ENCODE data around the gene RNASE4. TPM values are rescaled to one million over a fixed set of nuclear protein-coding genes. Genes with fewer than 3 reads are reported as not detected.

RNASE4 gene
- total RNA-seq, 1 experiment from 2014 or later, result 2.4 TPM

DNA sequence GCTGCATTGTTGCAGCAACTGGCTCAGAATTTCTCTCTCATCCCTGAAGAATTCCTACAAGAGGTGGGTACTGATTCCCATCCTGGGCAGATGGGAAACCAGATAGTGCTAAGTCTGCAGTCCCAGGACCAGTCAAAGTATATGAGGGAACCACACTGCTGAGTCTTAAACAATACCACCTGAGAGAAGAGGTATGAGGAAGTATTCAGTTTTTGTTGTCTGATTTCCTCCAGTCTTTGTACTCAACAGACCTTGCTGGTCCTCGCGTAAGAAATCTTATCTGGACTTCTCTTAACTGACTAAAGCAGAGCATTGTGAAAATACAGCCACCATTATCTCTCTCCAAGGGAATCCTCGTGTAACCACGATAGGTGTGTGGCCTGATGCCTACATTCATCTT, 57.8 kb downstream of the RNASE4 start:
- H3K4me1 Mint-ChIP-seq (ENCODE audit: insufficient read depth, unreplicated experiment), result no peaks in the 10 kb centered on the region
- H3K27ac Mint-ChIP-seq (ENCODE audit: low read depth, unreplicated experiment), result no peak overlapping the region
- CTCF ChIA-PET, result interaction anchor here (1.5 kb wide), 1 partner anchor 44 kb away, joined by 3 read pairs; no protein-coding TSS in a partner anchor
- intact Hi-C loops (cut with micrococcal nuclease), result no loop called here
- POLR2A ChIA-PET, result no interaction called here
- no TSS peak for BruUV-seq (replicated peaks)
- TF ChIP-seq, protein P1, sequence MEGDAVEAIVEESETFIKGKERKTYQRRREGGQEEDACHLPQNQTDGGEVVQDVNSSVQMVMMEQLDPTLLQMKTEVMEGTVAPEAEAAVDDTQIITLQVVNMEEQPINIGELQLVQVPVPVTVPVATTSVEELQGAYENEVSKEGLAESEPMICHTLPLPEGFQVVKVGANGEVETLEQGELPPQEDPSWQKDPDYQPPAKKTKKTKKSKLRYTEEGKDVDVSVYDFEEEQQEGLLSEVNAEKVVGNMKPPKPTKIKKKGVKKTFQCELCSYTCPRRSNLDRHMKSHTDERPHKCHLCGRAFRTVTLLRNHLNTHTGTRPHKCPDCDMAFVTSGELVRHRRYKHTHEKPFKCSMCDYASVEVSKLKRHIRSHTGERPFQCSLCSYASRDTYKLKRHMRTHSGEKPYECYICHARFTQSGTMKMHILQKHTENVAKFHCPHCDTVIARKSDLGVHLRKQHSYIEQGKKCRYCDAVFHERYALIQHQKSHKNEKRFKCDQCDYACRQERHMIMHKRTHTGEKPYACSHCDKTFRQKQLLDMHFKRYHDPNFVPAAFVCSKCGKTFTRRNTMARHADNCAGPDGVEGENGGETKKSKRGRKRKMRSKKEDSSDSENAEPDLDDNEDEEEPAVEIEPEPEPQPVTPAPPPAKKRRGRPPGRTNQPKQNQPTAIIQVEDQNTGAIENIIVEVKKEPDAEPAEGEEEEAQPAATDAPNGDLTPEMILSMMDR (IDR thresholded peaks at IDR 0.05; ENCODE audit: unreplicated experiment), result no peak
- peaks cover 20% of the 10 kb centered on the region for H3K27me3 Mint-ChIP-seq (ENCODE audit: insufficient read depth, unreplicated experiment)
- DNase-seq (ENCODE audit: unreplicated experiment), result no peak
- no peaks in the 10 kb centered on the region for H3K9me3 Mint-ChIP-seq (ENCODE audit: unreplicated experiment)
- H3K4me3 Mint-ChIP-seq (ENCODE audit: unreplicated experiment), result no peak overlapping the region
- H3K36me3 Mint-ChIP-seq (ENCODE audit: insufficient read depth, unreplicated experiment), result no peaks in the 10 kb centered on the region

GRCh38 chr14:20743556-20743955, 59.2 kb downstream of the RNASE4 start:
- intact Hi-C loops (cut with micrococcal nuclease), result no loop called here
- no peak overlapping the region for H3K4me3 Mint-ChIP-seq (ENCODE audit: unreplicated experiment)
- H3K36me3 Mint-ChIP-seq (ENCODE audit: insufficient read depth, unreplicated experiment), result no peaks in the 10 kb centered on the region
- no TSS peak for BruUV-seq (replicated peaks)
- POLR2A ChIA-PET, result no interaction called here
- DNase-seq (ENCODE audit: unreplicated experiment), result no peak
- peaks cover 12% of the 10 kb centered on the region for H3K27me3 Mint-ChIP-seq (ENCODE audit: insufficient read depth, unreplicated experiment)
- TF ChIP-seq, protein P1 (IDR thresholded peaks at IDR 0.05; ENCODE audit: unreplicated experiment), result no peak
- CTCF ChIA-PET, result interaction anchor here (0.9 to 1.5 kb wide), 2 partner anchors 45 to 52 kb away, joined by 3 read pairs; no protein-coding TSS in a partner anchor
- H3K27ac Mint-ChIP-seq (ENCODE audit: low read depth, unreplicated experiment), result no peak overlapping the region
- H3K9me3 Mint-ChIP-seq (ENCODE audit: unreplicated experiment), result no peaks in the 10 kb centered on the region
- H3K4me1 Mint-ChIP-seq (ENCODE audit: insufficient read depth, unreplicated experiment), result no peaks in the 10 kb centered on the region

GRCh38 chr14:20745571-20746358, 61.4 kb downstream of the RNASE4 start, which contains the start of gene EDDM3A:
TSS of gene EDDM3A (plus strand) at chr14:20745887. CDS start at chr14:20747581, 1,694 bp downstream.
- H3K4me1 Mint-ChIP-seq (ENCODE audit: insufficient read depth, unreplicated experiment), result no peaks in the 10 kb centered on the region
- no peak within 1 kb of the TSS for H3K4me3 Mint-ChIP-seq (ENCODE audit: unreplicated experiment)
- H3K36me3 Mint-ChIP-seq (ENCODE audit: insufficient read depth, unreplicated experiment), result no peaks in the 10 kb centered on the region
- BruUV-seq (replicated peaks), result no TSS peak
- ChIA-PET CTCF (no interaction called here), POLR2A (no interaction called here)
- no peaks in the 10 kb centered on the region for H3K9me3 Mint-ChIP-seq (ENCODE audit: unreplicated experiment)
- intact Hi-C loops (cut with micrococcal nuclease), result no loop called here
- H3K27ac Mint-ChIP-seq (ENCODE audit: low read depth, unreplicated experiment), result no peak within 1 kb of the TSS
- TF ChIP-seq, protein P1 (IDR thresholded peaks at IDR 0.05; ENCODE audit: unreplicated experiment), result no peak
- H3K27me3 Mint-ChIP-seq (ENCODE audit: insufficient read depth, unreplicated experiment), result no peaks in the 10 kb centered on the region
- no peak for DNase-seq (ENCODE audit: unreplicated experiment)

GRCh38 chr14:20746566-20746965, 62.2 kb downstream of the RNASE4 start:
- DNase-seq (ENCODE audit: unreplicated experiment), result no peak
- H3K36me3 Mint-ChIP-seq (ENCODE audit: insufficient read depth, unreplicated experiment), result no peaks in the 10 kb centered on the region
- ChIA-PET POLR2A (no interaction called here), CTCF (interaction anchor here (0.6 to 1.0 kb wide), 2 partner anchors 43 to 419 kb away, joined by 3 to 4 read pairs; no protein-coding TSS in a partner anchor)
- no peak overlapping the region for H3K4me3 Mint-ChIP-seq (ENCODE audit: unreplicated experiment)
- no TSS peak for BruUV-seq (replicated peaks)
- TF ChIP-seq, protein P1 (IDR thresholded peaks at IDR 0.05; ENCODE audit: unreplicated experiment), result no peak
- no peaks in the 10 kb centered on the region for H3K9me3 Mint-ChIP-seq (ENCODE audit: unreplicated experiment)
- no peaks in the 10 kb centered on the region for H3K4me1 Mint-ChIP-seq (ENCODE audit: insufficient read depth, unreplicated experiment)
- intact Hi-C loops (cut with micrococcal nuclease), result no loop called here
- H3K27ac Mint-ChIP-seq (ENCODE audit: low read depth, unreplicated experiment), result no peak overlapping the region
- H3K27me3 Mint-ChIP-seq (ENCODE audit: insufficient read depth, unreplicated experiment), result no peaks in the 10 kb centered on the region
